ENCODE results near the gene TGIF2.
A peak's percentile ranks its signal among the peaks of the same experiment; 100 is the strongest.
"Not testable (repeated sequence)": the region's sequence is repeated elsewhere in the genome, so short reads cannot be mapped to it uniquely, and the experiment has no call there.

Gene TGIF2

GRCh38 chr20:36579996-36580545 lies 6.7 kb downstream of the TGIF2 start:
- no peak for DNase-seq (ENCODE audit: low spot score)

- DNase-seq (ENCODE audit: low spot score): no peak
Observed at GRCh38 chr20:36582322-36582721, 8.9 kb downstream of the TGIF2 start.

- no peak for DNase-seq (ENCODE audit: low spot score)
Observed at GRCh38 chr20:36582821-36583220, 9.4 kb downstream of the TGIF2 start.

GRCh38 chr20:36584018-36584481 lies 10.7 kb downstream of the TGIF2 start:
- no peak for DNase-seq (ENCODE audit: low spot score)

GRCh38 chr20:36585410-36586125 lies 12.2 kb downstream of the TGIF2 start:
- DNase-seq (ENCODE audit: low spot score): no peak

- no peak for DNase-seq (ENCODE audit: low spot score)
Observed at GRCh38 chr20:36587388-36588070, 14.1 kb downstream of the TGIF2 start.

GRCh38 chr20:36591281-36591680 lies 17.9 kb downstream of the TGIF2 start:
- DNase-seq (ENCODE audit: low spot score): no peak

- no peak for DNase-seq (ENCODE audit: low spot score)
Observed at GRCh38 chr20:36591854-36592641, 18.7 kb downstream of the TGIF2 start.

- DNase-seq (ENCODE audit: low spot score): no peak
Observed at GRCh38 chr20:36593347-36593929, 20.0 kb downstream of the TGIF2 start.

- DNase-seq (ENCODE audit: low spot score): peak; percentile 57
Observed at GRCh38 chr20:36599912-36600345, 26.5 kb downstream of the TGIF2 start.

- DNase-seq (ENCODE audit: low spot score): no peak
Observed at GRCh38 chr20:36601540-36601939, 28.1 kb downstream of the TGIF2 start.

GRCh38 chr20:36604952-36605398 lies 31.6 kb downstream of the TGIF2 start:
- peak; percentile 90 for DNase-seq (ENCODE audit: low spot score)

GRCh38 chr20:36605399-36606157 lies 32.2 kb downstream of the TGIF2 start, which contains the start of gene RAB5IF:
Gene RAB5IF, plus strand, starts transcription at chr20:36605779. Its CDS starts 173 bp downstream, at chr20:36605952.
- peak; percentile 99 for DNase-seq (ENCODE audit: low spot score)

GRCh38 chr20:36606158-36607066 lies 33.0 kb downstream of the TGIF2 start:
- peak; percentile 42 for DNase-seq (ENCODE audit: low spot score)

- no peak for DNase-seq (ENCODE audit: low spot score)
Observed at GRCh38 chr20:36607586-36608387, 34.4 kb downstream of the TGIF2 start.

- not testable (repeated sequence) for DNase-seq (ENCODE audit: low spot score)
Observed at GRCh38 chr20:36608388-36608728, 35.0 kb downstream of the TGIF2 start.

GRCh38 chr20:36611625-36612024 lies 38.2 kb downstream of the TGIF2 start:
- DNase-seq (ENCODE audit: low spot score): no peak

GRCh38 chr20:36613974-36614373 lies 40.6 kb downstream of the TGIF2 start:
- no peak for DNase-seq (ENCODE audit: low spot score)

Data from NAMALWA (cell line).